NCI-H2081 (cell line): ENCODE results near the gene FBXO5.

Experiments used
- DNase-seq, 2 experiments: peaks; one replicate each; lab custom pipeline; 2025; lab: John Stamatoyannopoulos, UW

FBXO5 gene

DNA sequence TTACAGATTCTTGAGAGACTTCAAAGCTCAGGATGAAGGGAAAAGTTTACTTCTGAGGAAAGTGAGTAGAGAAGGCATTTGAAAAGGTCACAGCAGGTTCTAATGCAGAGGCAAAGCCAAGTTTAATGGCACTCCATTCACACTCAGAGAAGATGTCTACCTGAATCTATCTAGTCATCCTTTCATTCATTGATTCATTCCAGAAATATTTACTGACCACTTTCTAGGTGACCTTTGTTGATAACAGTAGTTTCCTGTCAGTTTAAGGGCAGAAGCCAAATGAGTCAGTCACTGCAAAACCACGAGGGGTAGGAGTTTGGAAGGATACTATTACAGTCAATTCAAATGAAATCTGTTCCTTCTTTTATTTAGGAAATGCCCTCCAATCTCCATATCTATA is 30.8 kb downstream of the FBXO5 start:
- DNase-seq: no peak

DNA sequence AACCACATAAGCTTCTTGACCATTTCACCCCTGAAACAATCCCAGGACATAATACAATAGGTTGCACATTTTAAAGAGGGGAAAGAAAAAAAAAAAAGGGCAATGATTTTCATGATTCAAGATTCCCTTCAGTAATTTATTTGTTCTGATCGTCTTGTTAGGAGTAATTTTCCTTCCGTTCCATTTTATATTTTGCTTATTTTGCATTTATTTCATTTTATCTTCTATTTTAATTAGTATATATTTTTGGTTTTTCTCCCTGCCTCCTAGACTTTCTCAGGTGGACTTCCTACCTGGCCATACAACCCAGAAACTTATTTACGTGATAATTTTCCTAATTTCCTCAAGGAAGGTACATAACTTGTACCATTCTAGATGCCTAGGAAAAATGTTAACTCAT is 32.6 kb downstream of the FBXO5 start:
- DNase-seq: no peak

DNA sequence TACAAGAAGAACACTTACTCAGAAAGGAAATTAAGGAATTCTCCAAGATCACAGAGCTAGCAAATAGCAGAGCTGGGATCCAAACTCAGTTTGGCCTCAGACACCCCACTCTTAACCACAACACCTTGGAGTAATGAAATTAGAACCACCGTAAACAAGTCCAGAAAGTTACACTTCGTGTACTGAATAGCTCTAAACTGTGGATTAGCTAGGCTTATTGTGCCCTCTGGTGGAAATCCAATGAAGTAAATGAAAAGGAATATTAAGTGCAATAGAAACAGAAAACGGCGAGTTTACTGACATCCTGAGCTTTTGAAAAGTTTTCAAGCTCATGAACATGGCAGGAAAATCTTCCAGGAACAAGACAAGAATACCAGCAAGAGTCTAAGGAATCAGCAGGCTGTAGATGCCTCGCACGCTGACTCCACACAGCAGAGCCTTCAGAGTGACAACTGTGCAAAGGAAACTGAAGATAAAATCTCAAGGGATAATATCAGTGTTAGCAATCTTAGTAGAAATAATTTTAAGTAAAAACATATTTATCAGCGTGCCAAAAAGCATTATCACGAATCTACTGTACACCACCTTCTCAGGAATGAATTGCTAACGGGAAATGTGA is 34.6 kb downstream of the FBXO5 start:
- peak; percentile 9 to 16 for DNase-seq

DNA sequence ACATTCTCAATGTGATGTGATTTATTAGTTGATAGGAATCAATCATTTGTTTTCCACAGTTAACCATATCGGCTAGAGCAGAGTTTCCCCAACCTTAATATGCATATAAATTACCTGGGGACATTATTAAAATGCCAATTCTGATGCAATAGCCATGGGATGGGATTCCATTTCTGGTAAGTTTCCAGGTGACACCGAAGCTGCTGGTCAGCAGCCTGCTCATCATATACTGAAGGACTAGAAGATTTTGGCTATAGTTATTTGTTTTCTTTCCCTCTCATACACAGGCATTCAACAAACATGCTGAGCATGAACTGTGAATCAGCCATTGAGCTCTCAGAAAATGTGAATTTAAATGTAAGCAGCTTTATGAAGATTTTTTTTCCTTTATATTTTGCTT is 35.8 kb downstream of the FBXO5 start:
- DNase-seq: no peak

DNA sequence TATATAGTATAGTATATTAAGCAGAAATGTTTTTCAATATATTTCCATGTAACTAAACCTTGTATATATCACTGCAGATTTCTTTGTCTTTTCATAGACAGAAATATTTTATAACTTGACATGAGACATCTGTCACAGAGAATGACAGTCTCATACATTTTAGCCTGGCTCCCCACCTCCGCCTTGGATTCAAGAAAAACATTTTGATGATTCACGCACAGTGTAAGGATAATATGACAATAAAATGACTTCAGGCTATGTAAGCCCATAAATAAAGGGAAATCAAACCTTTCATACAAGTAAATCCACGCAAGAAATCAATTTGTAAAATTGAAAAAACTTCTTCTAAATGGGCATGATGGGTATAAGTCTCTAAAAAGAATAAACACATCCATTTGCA is 36.4 kb downstream of the FBXO5 start:
- no peak for DNase-seq

DNA sequence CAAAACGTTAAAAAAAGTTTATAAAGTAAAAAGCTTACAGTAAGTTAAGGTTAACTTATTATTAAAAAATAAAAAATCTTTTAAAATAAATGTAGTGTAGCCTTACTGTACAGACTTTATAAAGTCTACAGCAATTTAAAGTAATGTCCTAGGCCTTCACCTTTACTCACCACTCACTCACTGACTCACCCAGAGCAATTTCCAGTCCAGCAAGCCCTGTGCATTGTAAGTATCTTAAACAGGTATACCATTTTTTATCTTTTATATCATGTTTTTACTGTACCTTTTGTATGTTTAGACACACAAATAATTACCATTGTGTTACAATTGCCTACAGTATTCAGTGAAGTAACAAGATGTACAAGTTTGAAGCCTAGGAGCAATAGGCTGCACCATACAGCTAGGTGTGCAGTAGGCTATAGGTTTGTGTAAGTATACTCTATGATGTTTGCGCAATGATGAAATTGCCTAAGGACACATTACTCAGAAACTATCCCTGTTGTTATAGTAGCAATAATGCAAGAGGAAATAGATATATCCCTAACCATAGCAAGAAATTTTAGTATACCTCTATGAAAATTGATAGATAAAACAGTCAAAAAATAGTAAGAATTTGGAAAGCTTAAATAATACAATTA is 39.5 kb downstream of the FBXO5 start:
- DNase-seq: no peak

DNA sequence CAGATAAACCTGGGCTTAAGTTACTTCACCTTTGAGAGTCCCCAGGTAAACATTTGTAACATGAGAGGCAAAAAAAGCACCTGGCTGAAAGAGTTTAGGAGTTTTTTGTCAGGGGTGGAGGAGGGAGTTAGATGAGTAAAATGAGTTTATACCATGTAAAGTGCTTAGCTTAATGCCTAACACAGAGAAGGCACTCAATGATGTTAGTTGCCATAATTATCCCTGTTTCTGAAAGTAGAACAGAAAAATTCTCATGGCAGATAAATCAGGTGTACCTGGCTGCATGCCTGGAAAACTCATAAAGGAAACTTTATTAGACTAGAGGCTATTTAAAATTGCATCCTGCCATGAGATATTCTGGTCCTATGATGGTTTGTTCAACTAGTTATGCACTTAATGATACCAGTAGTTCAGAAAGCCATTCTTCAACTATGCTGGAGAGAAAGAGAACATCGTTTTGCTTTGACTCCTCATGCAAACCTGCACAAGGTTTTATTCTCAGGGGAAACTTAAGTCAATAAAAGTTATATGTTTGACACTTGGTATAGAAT is 40.4 kb downstream of the FBXO5 start:
- no peak for DNase-seq

DNA sequence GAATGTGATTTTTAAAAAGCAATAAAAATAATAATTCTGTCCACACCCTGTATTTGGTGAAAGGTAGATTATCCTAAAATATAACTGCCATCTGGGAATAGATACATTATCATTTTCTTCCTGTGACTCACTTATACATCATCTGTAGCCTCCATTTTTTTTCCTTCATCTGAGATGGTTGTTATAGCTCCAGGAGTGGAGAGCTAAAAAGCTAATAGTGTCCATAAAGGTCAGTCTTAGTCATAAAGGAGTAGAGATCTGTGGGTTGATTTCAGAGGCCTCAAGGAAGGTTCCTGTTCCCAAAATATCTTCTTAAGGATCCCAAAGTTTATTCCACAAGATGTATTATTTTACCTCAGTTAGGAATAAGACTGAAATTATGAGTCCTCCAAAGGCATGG is 41.1 kb downstream of the FBXO5 start:
- no peak for DNase-seq

DNA sequence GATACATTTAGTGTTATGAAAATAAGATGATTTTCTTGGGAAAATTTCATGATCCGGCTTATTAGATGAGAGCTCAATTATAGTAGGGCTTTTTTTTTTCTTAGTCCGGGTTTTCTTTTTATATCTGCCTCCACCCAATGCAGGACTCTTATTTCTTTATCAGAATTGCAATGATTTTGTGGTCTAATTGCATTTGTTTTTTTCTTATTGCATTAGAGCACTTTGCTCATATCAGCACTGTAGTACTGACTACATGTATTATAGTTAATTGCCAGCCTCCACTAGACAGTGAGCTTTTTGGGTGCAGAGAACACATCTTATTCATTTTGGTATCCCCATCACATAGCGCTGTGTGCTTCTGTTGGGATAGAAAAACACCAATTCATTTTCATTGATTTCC is 50.0 kb downstream of the FBXO5 start:
- DNase-seq: no peak

DNA sequence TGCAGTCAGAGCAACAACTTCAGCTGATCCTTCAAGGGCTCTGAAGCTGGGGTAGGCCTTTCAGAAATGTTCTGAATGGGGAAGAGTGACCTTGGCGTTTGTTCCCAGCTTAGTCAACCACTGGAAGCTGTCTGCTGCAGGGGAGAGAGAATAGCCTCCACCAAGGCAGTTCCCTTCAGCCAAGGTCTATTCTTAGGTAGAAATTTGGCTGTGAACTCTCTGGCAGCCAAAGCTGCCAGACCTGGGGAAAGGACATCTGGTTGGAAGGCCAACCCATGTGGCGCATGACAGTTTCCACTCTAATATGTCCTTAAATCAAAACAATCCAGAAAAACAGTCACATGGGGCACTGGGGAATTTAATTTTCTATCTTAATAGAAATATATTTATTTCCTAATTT is 60.1 kb downstream of the FBXO5 start:
- no peak for DNase-seq
